GM13977 (cell line): ENCODE data around the gene HASPIN.
"Not testable (repeated sequence)": the region's sequence is repeated elsewhere in the genome, so short reads cannot be mapped to it uniquely, and the experiment has no call there.

Source experiments
- DNase-seq: peaks from one replicate; pipeline ENCODE4 v3.0.0; 2012; ENCODE audit warnings: low spot score
- in situ Hi-C: fragments of 300-500 bp; cut with MboI; formaldehyde crosslinking; loops from one replicate; pipeline ENCODE4 v1.12.0; 2022; ENCODE audit warnings: low sequenced_read_pairs, low pct_unique_long_range_greater_than_20kb, mixed read lengths, inconsistent platforms; ENCODE audit not compliant: unreplicated experiment
- TF ChIP-seq, protein P1 (sequence below): IDR thresholded peaks from 2 replicates; pipeline ENCODE4 v1.5.1; 2012; ENCODE audit warnings: mild to moderate bottlenecking, control low read depth; ENCODE audit not compliant: insufficient read depth; ENCODE audit errors: extremely low read depth, missing control alignments

Gene HASPIN

DNA sequence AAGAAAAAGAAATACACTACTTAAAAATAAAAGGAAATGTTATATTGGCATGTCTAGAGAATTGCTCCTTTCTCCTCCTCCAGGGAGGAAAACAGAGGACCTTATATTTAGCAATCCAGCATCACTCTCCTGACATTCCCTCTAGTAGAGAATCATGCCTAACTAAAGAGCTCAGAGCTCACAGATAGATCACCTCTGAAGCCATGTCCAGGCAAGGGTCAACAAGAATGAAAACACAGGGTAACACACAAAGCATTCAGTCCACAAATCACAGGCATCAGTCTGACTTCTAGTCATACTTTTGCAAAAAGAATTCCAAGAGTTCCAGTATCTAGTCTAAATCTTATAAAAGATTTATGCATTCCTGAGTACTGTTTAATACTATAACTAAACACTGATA is 4.4 kb upstream of the HASPIN start:
- TF ChIP-seq, protein P1, sequence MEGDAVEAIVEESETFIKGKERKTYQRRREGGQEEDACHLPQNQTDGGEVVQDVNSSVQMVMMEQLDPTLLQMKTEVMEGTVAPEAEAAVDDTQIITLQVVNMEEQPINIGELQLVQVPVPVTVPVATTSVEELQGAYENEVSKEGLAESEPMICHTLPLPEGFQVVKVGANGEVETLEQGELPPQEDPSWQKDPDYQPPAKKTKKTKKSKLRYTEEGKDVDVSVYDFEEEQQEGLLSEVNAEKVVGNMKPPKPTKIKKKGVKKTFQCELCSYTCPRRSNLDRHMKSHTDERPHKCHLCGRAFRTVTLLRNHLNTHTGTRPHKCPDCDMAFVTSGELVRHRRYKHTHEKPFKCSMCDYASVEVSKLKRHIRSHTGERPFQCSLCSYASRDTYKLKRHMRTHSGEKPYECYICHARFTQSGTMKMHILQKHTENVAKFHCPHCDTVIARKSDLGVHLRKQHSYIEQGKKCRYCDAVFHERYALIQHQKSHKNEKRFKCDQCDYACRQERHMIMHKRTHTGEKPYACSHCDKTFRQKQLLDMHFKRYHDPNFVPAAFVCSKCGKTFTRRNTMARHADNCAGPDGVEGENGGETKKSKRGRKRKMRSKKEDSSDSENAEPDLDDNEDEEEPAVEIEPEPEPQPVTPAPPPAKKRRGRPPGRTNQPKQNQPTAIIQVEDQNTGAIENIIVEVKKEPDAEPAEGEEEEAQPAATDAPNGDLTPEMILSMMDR, result no peak
- in situ Hi-C loops, result no loop called here
- DNase-seq, result no peak

DNA sequence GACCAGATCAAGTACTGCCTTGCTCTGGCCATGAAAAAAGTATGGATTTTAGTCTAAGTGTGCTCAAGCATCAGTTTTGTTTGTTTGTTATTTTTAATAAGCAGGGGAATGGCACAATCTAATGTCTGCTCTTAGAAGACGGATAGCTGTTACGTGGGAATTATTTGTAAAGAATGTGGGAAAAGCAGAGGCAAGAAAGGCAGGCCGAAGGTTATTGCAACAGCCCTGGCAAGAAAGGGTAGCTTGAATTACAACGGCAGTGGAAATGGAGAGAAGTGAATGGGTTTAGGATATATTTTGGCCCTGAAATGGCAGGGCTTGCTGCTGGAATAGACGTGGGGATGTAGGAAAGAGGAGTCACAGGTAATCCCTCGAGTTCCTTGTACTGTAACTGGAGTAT is 987 bp upstream of the HASPIN start:
- TF ChIP-seq, protein P1, result no peak
- no peak for DNase-seq
- in situ Hi-C loops, result no loop called here

DNA sequence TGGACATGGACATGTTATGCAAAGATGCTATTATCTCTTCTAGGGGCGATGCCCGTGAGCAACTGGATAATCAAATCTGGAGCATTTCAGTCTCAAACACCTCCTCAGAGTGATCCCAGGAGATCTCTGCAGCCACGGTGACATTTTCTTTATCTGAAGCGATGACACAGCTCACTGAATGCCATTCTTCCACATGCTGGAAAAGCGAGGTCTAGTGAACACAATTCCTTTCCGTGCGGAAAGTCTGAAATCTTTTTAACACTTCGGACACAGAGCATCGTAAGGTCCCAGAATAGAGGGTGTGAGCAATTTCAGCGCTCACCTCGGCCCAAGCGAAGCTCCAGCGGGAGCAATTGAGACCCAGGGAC is 531 bp upstream of the HASPIN start:
- in situ Hi-C loops, result no loop called here
- TF ChIP-seq, protein P1, result no peak
- DNase-seq, result no peak

GRCh38 chr17:3724378-3725077 is 825 bp downstream of the HASPIN start:
- TF ChIP-seq, protein P1, result no peak
- no peak for DNase-seq
- in situ Hi-C loops, result no loop called here

- in situ Hi-C loops, result no loop called here
- DNase-seq, result peak; percentile 47
- TF ChIP-seq, protein P1, result no peak
Measured at GRCh38 chr17:3727041-3727440, 3.3 kb downstream of the HASPIN start.

DNA sequence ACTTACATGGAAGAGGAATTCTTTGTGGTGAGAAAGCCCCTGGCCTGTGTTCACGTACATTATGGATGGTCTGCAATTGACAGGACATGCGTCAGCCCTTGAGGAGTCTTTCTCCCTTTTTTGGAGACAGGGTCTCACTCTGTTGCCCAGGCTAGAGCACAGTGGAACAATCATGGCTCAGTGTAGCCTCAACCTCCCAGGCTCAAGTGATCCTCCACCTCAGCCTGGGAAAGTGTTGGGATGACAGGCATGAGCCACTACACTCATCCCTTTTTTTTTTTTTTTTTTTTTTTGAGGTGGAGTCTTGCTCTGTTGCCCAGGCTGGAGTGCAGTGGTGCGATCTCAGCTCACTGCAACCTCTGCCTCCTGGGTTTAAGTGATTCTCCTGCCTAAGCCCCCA is 4.4 kb downstream of the HASPIN start:
- in situ Hi-C loops, result not testable (repeated sequence)

GRCh38 chr17:3729881-3730280 is 6.2 kb downstream of the HASPIN start:
- DNase-seq, result no peak
- in situ Hi-C loops, result loop anchor here (10.0 kb wide), 1 partner anchor 45 kb away; no protein-coding TSS in a partner anchor
- TF ChIP-seq, protein P1, result no peak

More for the DNA sequence above, 4.4 kb downstream of the HASPIN start:
- DNase-seq, result not testable (repeated sequence)
